ENCODE measurements around the gene CCDC137.

The CCDC137 gene

DNA sequence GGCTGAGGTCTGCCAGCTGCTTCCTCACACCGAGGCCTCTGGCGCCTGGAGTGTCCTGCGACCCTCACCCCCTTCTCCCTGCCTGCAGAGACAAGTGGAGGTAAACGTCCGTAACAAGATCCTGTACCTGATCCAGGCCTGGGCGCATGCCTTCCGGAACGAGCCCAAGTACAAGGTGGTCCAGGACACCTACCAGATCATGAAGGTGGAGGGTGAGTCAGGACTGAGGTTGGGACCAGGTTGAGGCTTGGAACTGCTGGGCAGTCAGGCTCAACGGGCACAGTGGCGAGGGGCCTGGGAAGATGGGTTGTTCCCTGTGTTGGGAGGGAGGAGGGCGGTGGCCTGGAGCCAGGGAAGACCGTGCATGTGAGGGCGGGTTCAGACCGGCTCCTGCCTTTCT is 22.1 kb downstream of the CCDC137 start:
- no peak overlapping the region for H3K27ac ChIP-seq (ENCODE audit: low read depth, low read length, poor library complexity, severe bottlenecking)
- H3F3A ChIP-seq (ENCODE audit: insufficient read depth, low read length) = no peaks in the 10 kb centered on the region
- H3K9ac ChIP-seq (ENCODE audit: low read length) = no peak overlapping the region
- H3K4me2 ChIP-seq (ENCODE audit: low read length) = no peak overlapping the region
- TF ChIP-seq EZH2 (IDR thresholded peaks at IDR 0.05; ENCODE audit: borderline replicate concordance, low read length) = no peak
- TF ChIP-seq, protein P1, sequence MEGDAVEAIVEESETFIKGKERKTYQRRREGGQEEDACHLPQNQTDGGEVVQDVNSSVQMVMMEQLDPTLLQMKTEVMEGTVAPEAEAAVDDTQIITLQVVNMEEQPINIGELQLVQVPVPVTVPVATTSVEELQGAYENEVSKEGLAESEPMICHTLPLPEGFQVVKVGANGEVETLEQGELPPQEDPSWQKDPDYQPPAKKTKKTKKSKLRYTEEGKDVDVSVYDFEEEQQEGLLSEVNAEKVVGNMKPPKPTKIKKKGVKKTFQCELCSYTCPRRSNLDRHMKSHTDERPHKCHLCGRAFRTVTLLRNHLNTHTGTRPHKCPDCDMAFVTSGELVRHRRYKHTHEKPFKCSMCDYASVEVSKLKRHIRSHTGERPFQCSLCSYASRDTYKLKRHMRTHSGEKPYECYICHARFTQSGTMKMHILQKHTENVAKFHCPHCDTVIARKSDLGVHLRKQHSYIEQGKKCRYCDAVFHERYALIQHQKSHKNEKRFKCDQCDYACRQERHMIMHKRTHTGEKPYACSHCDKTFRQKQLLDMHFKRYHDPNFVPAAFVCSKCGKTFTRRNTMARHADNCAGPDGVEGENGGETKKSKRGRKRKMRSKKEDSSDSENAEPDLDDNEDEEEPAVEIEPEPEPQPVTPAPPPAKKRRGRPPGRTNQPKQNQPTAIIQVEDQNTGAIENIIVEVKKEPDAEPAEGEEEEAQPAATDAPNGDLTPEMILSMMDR (IDR thresholded peaks at IDR 0.05; ENCODE audit: low read length) = no peak
- no peak overlapping the region for H3K4me3 ChIP-seq (ENCODE audit: low read depth, low read length, poor library complexity, severe bottlenecking)
- H3K9me3 ChIP-seq (ENCODE audit: low read length) = no peaks in the 10 kb centered on the region
- no peaks in the 10 kb centered on the region for H4K20me1 ChIP-seq (ENCODE audit: insufficient read depth, low read length)
- H3K36me3 ChIP-seq (ENCODE audit: insufficient read depth, low read length) = peaks cover 78% of the 10 kb centered on the region
- H3K79me2 ChIP-seq (ENCODE audit: insufficient read depth, low read length) = peaks cover 10% of the 10 kb centered on the region
- H2AFZ ChIP-seq (ENCODE audit: low read length) = no peak overlapping the region
- H3K9me2 ChIP-seq (ENCODE audit: low read depth, low read length) = no peaks in the 10 kb centered on the region
- no peaks in the 10 kb centered on the region for H3K27me3 ChIP-seq (ENCODE audit: insufficient read depth, low read length)
- H3K4me1 ChIP-seq (ENCODE audit: insufficient read depth, low read length, severe bottlenecking) = peaks cover 16% of the 10 kb centered on the region

DNA sequence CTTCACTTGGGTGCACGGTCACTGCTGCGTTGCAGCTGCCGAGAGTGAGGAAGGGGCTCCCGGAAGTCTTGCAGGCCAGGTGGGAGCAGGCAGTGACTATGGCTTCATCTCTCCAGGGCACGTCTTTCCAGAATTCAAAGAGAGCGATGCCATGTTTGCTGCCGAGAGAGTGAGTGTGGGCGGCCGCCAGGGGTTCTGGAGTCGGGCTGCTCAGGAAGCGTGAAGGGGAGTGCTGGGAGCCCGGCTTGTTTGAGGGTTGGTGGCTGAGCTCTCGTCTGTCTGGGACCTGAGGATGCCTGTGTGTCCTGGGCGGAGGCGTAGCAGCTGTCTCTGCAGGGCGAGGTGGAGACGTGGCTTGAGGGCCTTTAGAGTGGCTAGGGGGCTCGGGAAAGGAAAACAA is 23.5 kb downstream of the CCDC137 start:
- Histone ChIP-seq H3K4me2 (ENCODE audit: low read length) (no peak overlapping the region), H3K9ac (ENCODE audit: low read length) (no peak overlapping the region), H2AFZ (ENCODE audit: low read length) (no peak overlapping the region)

DNA sequence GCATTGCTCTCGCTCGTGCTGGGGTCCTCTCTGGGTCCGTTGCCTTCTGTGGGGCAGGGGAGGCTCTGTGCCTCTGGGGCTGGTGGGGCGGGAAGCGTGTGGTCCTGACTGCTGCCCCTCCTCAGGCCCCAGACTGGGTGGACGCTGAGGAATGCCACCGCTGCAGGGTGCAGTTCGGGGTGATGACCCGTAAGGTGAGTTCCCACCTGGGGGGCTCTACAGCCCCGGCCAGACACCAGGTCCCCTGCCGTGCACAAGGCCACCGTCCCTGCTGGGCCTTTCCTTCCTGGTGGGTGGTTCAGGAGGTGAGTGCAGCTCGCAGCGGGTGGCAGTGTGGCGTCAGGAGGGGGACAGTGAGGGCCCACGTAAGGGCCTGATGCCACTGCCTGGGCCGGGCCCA is 24.0 kb downstream of the CCDC137 start:
- no peaks in the 10 kb centered on the region for H3K9me2 ChIP-seq (ENCODE audit: low read depth, low read length)
- H3K4me2 ChIP-seq (ENCODE audit: low read length) = no peak overlapping the region
- no peaks in the 10 kb centered on the region for H3K27me3 ChIP-seq (ENCODE audit: insufficient read depth, low read length)
- H4K20me1 ChIP-seq (ENCODE audit: insufficient read depth, low read length) = no peaks in the 10 kb centered on the region
- peaks cover 3% of the 10 kb centered on the region for H3K4me1 ChIP-seq (ENCODE audit: insufficient read depth, low read length, severe bottlenecking)
- no peak overlapping the region for H3K9ac ChIP-seq (ENCODE audit: low read length)
- H2AFZ ChIP-seq (ENCODE audit: low read length) = no peak overlapping the region
- H3K9me3 ChIP-seq (ENCODE audit: low read length) = no peaks in the 10 kb centered on the region
- no peaks in the 10 kb centered on the region; the same call in 1 of the 2 replicates for H3K79me2 ChIP-seq (ENCODE audit: insufficient read depth, low read length)
- no peak overlapping the region for H3K27ac ChIP-seq (ENCODE audit: low read depth, low read length, poor library complexity, severe bottlenecking)
- TF ChIP-seq, protein P1 (IDR thresholded peaks at IDR 0.05; ENCODE audit: low read length) = no peak
- no peak for TF ChIP-seq EZH2 (IDR thresholded peaks at IDR 0.05; ENCODE audit: borderline replicate concordance, low read length)
- H3K36me3 ChIP-seq (ENCODE audit: insufficient read depth, low read length) = peaks cover 93% of the 10 kb centered on the region
- no peak overlapping the region for H3K4me3 ChIP-seq (ENCODE audit: low read depth, low read length, poor library complexity, severe bottlenecking)
- H3F3A ChIP-seq (ENCODE audit: insufficient read depth, low read length) = no peaks in the 10 kb centered on the region

More for the DNA sequence above, 23.5 kb downstream of the CCDC137 start:
- Histone ChIP-seq H3K4me1 (ENCODE audit: insufficient read depth, low read length, severe bottlenecking) (peaks cover 8% of the 10 kb centered on the region), H3K36me3 (ENCODE audit: insufficient read depth, low read length) (peaks cover 92% of the 10 kb centered on the region), H4K20me1 (ENCODE audit: insufficient read depth, low read length) (no peaks in the 10 kb centered on the region), H3K9me3 (ENCODE audit: low read length) (no peaks in the 10 kb centered on the region), H3K79me2 (ENCODE audit: insufficient read depth, low read length) (no peaks in the 10 kb centered on the region; the same call in 1 of the 2 replicates), H3K27me3 (ENCODE audit: insufficient read depth, low read length) (no peaks in the 10 kb centered on the region), H3F3A (ENCODE audit: insufficient read depth, low read length) (no peaks in the 10 kb centered on the region), H3K27ac (ENCODE audit: low read depth, low read length, poor library complexity, severe bottlenecking) (no peak overlapping the region), H3K9me2 (ENCODE audit: low read depth, low read length) (no peaks in the 10 kb centered on the region), H3K4me3 (ENCODE audit: low read depth, low read length, poor library complexity, severe bottlenecking) (no peak overlapping the region)
- TF ChIP-seq, protein P1 (IDR thresholded peaks at IDR 0.05; ENCODE audit: low read length) = no peak
- no peak for TF ChIP-seq EZH2 (IDR thresholded peaks at IDR 0.05; ENCODE audit: borderline replicate concordance, low read length)
